GM18873 (cell line): Measurements from ENCODE around the gene ATP5PD.

ENCODE experiments used
- ATAC-seq: cut with Tn5 transposase; IDR thresholded peaks from one replicate; pipeline ENCODE4 v1.9.1; 2021; ENCODE audit warnings: mild to moderate bottlenecking, moderate library complexity, moderate number of reproducible peaks; ENCODE audit not compliant: unreplicated experiment, low FRiP score

Gene ATP5PD

GRCh38 chr17:75046407-75047289, at the start of gene ATP5PD, which contains the start of gene KCTD2:
ATP5PD (minus strand) TSS chr17:75046969; CDS start chr17:75042650, 4,319 bp downstream.
KCTD2 (plus strand) TSS chr17:75047225; CDS start chr17:75047251, 26 bp downstream.
- peak; percentile 96 for ATAC-seq

- no peak for ATAC-seq
Observed at GRCh38 chr17:75096082-75096625, 49.4 kb upstream of the ATP5PD start.

- ATAC-seq, result no peak
Observed at GRCh38 chr17:75094871-75095399, 48.2 kb upstream of the ATP5PD start.

- ATAC-seq, result no peak
Observed at GRCh38 chr17:75093548-75094158, 46.9 kb upstream of the ATP5PD start.

- no peak for ATAC-seq
Observed at GRCh38 chr17:75091855-75092327, 45.1 kb upstream of the ATP5PD start.

- ATAC-seq, result no peak
Observed at GRCh38 chr17:75090871-75091854, 44.4 kb upstream of the ATP5PD start.

- no peak for ATAC-seq
Observed at GRCh38 chr17:75088465-75089417, 42.0 kb upstream of the ATP5PD start.

GRCh38 chr17:75087558-75088453, 41.0 kb upstream of the ATP5PD start, which contains the start of gene SLC16A5:
SLC16A5 (plus strand) TSS chr17:75087954; CDS start chr17:75093637, 5,683 bp downstream.
- ATAC-seq, result no peak

GRCh38 chr17:75087182-75087557, 40.4 kb upstream of the ATP5PD start:
- ATAC-seq, result no peak

GRCh38 chr17:75086496-75087181, 39.9 kb upstream of the ATP5PD start:
- ATAC-seq, result no peak

GRCh38 chr17:75084039-75084660, 37.4 kb upstream of the ATP5PD start:
- no peak for ATAC-seq

- ATAC-seq, result no peak
Observed at GRCh38 chr17:75082683-75083082, 35.9 kb upstream of the ATP5PD start.

- no peak for ATAC-seq
Observed at GRCh38 chr17:75081611-75082540, 35.1 kb upstream of the ATP5PD start.

GRCh38 chr17:75079023-75079373, 32.2 kb upstream of the ATP5PD start:
- ATAC-seq, result no peak

GRCh38 chr17:75078284-75079022, 31.7 kb upstream of the ATP5PD start:
- no peak for ATAC-seq
